Stimulated activated naive CD8-positive, alpha-beta T cell treated with anti-CD3 and anti-CD28 coated beads, Interleukin-15, Interleukin-2, amounts not matched to agents 100 U/mL and 50 U/mL, for 24 hours (primary cell): Measurements from ENCODE around the gene TOMM70.
A peak's percentile ranks its signal among the peaks of the same experiment; 100 is the strongest.

Source experiments
- ATAC-seq: fragments of 150-1000 bp; cut with Tn5 transposase; one replicate; pipeline ENCODE4 v1.10.0; 2021
- DNase-seq: peaks from one replicate; pipeline ENCODE4 v3.0.0; 2021

TOMM70 gene

DNA sequence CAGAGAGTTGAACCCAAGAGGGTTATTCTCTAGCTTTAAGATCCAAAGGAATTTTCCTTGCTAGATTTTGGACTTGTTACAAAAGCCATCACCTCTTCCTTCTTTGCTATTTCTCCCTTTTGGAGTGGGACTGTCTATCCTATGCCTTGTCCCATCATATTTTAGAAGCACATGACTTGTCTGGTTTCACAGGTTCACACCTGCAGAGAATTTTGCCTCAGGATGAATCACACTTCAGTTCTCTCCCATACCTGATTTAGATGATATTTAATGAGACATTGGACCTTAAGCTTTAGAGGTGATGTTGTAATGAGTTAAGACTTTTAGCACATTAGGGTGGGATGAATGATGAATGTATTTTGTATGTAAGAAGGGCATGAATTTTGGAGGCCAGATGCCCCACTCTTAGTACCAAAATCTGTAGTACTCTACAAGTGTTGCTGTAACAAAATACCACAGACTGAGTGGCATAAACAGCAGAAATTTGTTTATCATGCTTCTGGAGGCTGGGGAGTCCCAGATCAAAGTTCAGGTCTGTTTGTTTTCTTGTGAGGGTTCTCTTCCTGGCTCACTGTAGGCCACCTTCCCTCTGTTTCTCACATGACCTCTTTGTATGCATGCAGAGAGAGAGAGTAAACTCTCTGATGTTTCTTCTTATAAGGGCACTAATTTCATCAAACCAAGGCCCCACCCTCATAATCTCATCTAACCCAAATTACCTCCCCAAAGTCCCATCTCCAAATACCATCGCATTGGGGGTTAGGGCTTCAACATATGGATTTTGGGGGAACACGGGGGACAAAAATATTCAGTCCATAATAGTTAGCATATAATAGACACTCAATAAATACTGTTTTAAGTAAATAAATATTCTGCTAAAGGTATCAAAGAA lies 10.4 kb upstream of the TOMM70 start:
- DNase-seq: no peak
- ATAC-seq: no peak

DNA sequence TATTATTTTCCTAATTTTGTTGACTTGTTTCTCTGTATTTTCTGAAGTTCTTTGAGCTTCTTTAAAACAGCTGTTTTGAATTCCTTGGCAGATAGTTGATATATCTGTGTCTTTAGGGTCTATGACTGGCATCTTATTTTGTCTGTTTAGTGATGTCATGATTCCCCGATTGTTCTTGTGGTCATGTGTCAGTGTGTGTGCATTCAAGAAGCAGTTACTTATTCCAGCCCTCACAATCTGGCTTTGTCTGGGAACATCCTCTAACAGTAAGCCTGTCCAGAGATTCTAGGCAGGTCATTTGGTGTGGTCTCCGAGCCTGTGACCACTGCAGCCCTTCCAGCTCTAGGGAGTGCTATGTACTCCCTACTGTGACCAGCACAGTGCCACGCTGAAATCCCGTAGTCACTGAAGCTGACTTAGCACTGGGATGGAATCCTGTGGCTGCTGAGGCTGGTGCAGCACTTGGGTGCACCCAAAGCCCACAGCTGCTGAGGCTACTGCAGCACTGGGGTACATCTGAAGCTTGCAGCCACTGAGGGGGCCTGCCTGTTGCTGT lies 7.2 kb upstream of the TOMM70 start:
- ATAC-seq: no peak
- DNase-seq: no peak

DNA sequence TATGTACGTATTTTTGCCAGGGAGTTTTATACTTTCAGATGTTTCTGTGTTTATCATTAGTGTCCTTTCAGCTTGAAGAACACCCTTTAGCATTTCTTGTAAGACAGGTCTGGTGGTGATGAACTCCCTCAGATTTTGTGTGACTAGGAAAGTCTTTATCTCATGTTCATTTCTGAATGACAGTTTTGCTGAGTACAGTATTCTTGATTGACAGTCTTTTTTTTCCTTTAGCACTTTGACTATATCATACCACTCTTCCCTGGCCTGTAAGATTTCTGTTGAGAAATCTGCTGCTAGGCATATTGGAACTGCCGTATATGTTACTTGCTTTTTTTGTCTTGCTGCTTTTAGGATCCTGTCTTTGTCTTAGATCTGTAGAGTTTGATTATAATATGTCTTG lies 6.3 kb upstream of the TOMM70 start:
- ATAC-seq: no peak
- no peak for DNase-seq

DNA sequence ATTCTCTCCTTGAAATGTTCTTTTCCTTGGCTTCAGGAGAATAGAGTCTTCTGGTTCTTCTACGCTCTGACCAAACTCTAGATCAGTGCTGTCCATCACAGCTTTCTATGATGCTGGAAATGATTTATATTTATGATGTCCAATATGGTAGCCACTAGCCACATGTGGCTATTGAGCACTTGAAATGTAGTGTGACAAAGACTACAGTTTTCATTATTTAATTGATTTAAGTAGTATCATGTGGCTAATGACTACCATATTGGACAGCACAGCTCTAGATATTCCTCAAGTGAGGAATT lies 3.3 kb upstream of the TOMM70 start:
- DNase-seq: no peak

DNA sequence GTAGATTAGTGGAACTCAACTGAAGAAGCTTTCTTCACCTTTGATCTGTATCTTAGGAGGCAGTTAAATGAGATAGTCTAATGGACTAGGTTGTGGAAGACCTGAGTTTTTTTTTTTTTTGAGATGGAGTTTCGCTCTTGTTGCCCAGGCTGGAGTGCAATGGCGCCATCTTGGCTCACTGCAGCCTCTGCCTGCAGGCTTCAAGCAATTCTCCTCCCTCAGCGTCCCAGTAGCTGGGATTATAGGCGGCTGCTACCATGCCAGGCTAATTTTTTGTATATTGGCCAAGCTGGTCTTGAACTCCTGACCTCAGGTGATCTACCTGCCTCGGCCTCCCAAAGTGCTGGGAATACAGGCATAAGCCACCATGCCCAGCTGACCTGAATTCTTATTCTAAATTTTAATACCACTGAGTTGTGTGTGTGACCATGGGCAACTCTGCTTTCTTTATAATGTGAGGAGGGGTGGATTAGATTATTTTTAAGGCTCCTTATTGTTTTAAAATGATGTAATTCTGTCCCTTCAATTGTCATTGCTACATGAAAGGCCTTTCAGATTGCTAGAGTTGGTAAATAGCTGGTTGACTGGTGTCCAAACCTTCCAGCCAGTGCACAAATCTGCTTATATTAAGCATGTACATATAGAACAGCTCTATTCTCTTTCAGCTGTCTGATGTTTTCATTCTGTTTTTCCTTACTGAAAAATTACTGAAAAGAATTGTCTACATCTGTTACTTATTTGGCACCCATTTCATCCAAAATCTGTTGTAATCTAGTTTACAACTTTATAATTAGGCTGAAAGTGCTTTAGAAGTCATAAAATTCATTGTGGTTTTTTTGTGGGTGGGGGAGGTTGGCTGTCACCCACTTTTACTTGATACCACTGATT lies 2.7 kb upstream of the TOMM70 start:
- ATAC-seq (no peak), DNase-seq (peak; percentile 19)

More for the DNA sequence above, 3.3 kb upstream of the TOMM70 start:
- no peak for ATAC-seq

DNA sequence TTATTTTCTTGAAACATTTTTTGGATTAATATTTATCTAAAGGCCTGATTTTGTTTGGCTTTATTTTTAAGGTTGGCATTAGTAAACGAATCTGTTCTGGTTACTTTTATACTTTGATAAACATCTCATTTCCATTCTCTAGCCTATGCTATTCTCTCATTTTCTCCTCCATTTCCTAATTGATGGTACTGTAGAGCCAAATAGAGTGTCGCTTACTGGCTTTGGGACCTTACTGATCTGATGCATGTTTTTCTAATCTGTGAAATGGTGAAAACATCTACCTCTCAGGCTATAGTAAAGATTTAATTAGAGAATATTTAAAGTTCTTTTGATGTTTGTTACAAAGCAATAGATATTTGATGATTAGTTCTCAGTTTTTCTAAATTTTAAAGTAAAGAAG lies 2.0 kb upstream of the TOMM70 start:
- DNase-seq: no peak
- ATAC-seq: no peak

DNA sequence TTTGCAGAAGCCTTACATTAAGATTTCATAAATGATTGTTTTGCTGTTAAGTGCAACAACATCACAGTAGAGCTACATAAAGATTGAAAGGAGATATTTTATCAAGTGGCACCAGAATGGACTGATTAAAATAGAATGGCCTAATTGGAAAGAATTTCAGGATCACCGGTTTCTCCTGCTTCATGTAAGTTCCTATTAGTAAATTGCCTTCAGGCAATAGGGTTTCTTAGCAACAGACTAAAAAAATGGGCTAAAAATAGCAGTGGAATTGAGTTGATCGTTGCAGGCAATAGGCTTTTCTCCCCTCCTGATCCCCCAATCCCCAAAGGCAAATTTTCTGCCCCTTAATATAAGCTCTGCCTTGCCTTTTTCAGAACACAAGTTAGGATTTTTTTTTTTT lies 1.4 kb upstream of the TOMM70 start:
- DNase-seq: no peak
- no peak for ATAC-seq

DNA sequence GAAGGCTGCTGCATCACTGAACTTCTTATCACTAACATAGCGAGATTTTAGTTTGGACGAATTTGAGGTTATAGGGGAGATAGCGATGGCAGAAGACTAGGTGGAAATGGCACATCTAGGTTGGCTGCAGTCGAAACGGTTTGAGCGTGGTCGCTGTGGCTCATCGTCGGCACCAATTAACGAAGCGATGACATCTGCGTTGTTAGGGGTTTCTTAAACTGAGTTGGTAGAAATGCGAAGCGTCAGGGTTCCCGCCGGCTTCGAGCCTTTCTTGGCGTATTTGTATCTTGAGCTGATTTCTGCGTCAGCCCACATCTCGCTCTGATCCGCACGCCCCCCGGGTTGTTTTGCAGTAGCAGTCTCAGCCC lies 769 bp upstream of the TOMM70 start:
- peak; percentile 57 for DNase-seq
- peak; percentile 10 for ATAC-seq

DNA sequence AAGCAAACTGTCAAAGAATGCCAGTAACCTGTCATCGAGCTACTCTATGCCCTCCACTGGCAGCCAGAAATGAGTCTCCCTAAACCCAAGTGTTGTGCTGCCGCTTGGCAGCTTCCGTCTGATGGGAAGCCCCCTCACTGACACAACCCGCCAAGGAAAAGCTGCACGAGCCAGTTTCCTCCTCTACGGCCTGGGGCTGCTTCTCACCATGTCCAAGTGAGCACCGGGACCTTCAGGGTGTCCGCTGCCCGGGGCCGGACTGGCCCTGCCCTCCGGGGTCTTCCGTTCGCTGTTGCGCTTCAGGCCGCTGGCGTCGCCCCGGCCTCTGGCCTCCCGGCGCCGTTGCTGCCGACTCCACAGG lies 490 bp downstream of the TOMM70 start:
- ATAC-seq (peak; percentile 22), DNase-seq (peak; percentile 47)

DNA sequence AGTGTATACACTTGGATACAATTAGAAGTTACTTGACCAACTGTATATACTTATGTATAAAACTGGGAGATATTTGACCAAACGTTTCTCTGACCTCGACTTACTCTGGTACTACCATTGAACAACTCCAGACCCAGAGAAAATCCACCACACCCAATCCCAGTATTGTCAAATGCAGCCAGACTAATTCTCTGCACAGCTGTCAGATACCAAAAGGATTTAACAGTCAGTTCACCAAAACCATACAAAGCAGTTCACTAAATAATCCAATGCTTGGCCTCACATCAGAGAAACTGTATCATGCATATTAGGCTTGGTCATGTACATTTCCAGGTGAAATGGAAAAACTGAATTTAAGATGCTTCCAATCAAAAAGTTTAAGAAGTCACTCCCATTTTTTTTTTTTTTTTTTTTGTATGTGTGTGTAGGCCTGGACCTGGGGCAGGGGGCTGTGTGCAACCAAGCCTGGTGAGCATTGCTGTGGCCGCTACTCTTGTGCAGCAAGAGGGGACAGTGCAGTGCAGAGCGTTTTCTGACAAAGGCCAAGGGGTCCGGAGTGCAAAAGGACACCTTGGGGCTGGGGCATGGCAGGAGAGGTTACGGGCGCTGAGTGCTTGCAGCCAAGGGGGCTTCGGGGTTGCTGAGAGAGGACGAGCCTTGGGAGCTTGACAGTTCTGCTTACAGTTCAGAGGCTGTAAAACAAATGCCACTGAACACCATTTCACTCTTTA lies 1.4 kb downstream of the TOMM70 start:
- no peak for ATAC-seq
- DNase-seq: no peak

DNA sequence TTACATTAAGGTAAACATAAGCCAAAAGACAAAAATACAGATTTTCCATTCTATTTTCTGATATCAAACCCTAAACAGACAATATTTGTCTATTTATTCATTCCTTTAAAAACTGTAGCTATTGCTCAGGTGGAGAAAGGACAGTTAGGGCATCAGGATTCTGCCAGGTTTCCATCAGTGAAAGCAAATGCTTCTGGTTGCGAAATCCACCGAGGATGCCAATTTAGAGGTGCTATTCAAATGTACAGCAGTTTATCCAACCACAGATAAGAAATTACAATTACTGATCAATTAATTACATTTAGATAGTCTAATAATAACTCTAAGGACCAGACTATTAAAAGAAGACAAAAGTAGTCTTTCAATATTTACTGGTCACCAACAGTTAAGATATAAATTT lies 3.9 kb downstream of the TOMM70 start:
- ATAC-seq (no peak), DNase-seq (no peak)

DNA sequence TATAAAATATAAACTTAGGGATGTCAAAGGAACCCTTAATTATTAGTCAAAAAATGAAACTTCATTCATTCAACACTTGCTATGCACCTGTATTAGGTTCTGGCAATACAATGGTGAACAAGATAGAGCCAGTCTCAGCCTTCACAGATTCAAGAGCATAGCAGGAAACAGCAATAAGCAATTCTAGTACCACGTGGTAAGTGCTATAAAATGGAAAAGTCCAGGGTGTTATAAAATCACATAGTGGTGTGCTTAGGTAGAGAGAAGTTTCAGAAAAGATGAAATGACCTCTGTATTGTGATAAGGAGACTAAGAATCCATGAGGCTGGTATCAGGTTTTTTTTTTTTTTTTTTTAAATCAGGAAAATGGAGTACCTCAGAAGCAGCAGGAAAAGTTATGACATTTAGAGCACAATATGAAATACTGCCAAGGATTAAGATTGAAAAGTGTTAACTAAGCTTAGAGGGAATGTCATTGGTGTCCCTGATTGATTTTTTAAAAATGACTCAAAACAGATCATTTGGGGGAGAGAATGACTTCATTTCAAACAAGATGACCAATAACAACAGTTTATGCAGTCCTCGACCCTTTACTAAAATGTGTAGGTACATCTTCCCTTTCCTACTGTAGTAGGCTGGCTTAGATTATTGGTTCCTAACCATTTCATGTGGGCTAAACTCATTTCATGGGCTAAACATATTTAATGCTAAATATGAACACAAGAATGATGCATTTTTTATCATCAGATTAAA lies 5.0 kb downstream of the TOMM70 start:
- no peak for ATAC-seq
- no peak for DNase-seq

DNA sequence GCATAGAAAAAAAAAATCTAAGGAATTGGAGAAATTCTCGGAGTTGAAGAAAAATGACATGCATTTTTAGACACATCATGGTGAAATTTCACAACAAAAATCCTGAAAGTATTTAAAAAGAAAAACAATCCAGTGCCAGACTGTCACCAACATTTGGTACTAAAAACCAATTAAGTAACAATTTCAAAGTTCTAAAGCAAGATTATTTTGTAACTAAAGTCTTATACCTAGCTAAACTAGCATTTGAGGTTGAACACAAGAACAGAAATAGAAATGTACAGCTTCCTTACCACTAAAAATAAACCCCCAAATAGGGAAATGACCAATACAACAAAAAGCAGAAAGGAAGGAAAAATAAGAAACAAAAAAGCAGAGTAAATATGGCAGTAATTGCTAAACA lies 11.9 kb downstream of the TOMM70 start:
- no peak for ATAC-seq
- DNase-seq: no peak

DNA sequence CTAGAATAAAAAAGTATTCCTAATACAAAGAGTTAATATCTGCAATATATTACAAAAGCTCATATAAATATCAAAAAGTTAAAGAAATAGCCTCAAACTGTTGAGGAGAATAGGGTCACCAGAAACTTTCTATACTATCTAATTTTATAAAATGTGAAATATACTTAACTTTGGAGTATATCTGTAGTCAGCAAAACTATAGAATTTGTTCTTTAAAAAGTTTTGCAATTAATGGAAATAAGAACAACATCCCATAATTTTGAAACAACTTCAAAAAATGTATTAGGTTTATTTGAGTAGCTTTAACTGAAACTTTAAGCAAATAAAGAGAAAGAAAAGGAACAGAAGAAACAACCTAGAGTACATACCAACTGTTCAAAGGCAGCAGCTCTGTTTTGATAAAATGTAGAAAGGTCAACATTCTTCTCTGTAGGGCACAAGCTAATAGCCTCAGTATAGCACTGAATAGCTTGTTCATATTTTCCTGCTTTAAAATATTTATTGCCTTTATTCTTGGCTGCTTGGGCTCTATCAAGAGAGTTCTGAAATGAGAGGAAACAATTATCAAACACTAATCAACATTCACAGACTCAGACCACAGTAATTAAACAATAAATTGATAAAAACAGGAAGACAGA lies 14.3 kb downstream of the TOMM70 start:
- DNase-seq: no peak
- no peak for ATAC-seq

DNA sequence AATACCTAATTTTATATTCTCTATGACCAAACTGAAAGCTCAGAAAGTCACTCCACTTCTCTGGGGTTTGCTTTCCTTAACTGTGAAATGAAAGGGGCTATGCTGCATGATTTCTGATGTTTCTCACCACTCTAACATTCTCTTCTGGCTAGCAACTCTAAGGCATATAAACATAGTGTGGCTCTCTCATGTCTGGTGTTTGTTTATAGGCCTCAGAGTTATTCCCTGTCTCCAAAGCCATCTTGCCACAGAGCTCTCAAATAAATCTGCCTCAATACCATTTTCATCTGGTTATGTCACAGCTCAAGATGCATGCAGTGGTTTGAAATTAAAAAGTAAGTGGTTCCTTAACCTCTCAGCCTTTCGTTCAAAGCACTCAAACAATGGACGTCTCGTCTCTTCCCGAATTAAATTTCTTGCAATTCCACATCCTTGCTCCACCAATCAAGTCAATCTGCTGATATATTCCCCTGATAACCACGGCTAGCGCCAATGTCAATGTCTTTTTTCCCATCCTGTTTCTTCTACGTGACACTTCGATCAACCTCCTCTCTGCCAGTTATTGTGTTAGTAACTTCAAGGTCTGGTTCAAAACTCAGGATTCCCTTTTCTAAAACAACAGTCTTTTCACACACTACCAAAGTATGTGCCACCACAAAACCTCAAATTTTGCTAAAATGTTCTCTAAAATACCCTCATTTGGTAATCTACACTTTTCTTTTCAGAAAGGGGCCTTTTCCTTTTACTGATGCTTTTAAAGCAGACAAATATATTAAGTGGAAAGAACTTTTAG lies 16.0 kb downstream of the TOMM70 start:
- DNase-seq (no peak), ATAC-seq (no peak)

DNA sequence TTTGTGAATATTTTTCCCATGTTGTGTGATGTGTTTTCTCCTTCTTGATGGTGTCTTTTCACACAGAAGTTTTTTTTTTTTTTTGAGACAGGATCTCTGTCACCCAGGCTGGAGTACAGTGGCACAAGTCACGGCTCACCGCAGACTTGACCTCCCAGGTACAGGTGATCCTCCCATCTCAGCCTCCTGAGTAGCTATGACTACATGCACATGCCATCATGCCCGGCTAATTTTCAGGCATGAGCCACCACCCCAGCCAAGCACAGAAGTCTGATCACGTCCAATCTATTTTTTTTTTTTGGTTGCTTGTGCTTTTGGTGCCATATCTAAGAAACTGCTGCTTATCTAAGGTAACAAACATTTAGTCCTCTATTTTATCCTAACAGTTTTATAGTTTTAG lies 24.6 kb downstream of the TOMM70 start:
- DNase-seq (no peak), ATAC-seq (no peak)

DNA sequence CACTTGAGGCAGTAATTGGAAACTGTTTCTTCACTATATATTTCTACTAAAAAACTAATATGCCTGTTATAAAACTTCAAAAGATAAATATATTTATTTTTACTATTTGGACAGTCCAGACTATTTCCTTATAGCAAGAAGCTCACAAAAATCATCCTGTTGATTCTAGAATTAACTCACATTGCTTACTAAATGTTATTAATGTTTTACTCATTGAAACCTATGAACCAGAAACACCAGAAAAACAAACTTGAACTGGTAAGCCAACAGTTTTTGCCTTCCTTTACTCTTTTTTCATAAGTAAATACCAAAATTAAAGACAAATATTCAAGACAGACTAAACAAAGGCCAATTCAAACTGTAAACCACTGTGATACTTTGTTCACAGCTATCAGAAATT lies 26.4 kb downstream of the TOMM70 start:
- DNase-seq (no peak), ATAC-seq (no peak)

DNA sequence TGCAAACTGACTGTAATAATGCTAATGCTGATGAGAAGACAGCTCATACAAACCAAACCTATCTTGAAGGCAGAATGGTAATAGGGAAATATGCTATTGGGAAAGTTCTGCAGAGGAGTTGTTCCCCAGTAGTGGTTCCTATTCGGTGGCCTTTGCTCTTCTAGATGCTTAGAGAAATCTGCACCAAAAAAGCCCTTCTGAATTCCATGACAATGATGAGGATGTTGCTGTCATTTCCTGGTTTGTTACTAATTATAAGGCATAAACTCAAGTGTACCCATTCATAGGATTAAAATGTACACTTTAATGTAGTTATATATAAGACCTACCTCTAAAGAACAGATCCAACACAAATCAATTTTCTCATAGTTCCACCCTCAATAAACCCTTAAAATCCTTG lies 30.1 kb downstream of the TOMM70 start:
- DNase-seq: no peak
- ATAC-seq: no peak

DNA sequence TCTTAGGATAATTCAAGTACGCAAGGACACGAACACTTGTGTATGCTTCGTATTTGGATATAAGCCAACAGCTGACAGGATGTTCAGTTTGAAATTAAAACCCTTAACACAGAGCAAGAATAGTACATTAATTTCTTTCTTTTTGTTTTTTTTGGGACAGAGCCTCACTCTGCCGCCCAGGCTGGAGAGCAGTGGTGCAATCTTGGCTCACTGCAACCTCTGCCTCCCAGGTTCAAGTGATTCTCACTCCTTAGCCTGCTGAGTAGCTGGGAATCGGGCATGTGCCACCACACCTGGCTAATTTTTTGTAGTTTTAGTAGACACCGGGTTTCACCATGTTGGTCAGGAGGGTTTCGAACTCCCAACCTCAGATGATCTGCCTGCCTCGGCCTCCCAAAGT lies 32.4 kb downstream of the TOMM70 start:
- no peak for DNase-seq

DNA sequence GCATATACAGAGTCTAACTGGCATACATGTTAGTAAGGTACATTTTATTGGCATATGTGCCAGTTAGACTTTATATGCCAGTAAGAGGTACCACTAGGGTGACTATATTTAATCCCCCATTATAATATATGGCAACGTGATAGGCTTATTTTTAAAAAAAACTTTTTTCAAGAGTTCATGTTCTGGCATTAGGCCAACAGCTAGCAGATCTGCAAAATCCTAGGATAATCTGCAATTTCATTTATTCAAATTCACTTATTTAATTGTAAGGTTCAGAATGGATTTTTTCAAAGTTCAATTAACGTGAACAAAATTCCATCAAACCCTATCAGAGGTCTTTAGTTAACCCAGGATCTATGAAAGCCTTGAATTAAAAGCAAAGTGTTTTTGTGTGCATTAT lies 34.5 kb downstream of the TOMM70 start:
- ATAC-seq (no peak), DNase-seq (no peak)

More for the DNA sequence above, 32.4 kb downstream of the TOMM70 start:
- no peak for ATAC-seq

DNA sequence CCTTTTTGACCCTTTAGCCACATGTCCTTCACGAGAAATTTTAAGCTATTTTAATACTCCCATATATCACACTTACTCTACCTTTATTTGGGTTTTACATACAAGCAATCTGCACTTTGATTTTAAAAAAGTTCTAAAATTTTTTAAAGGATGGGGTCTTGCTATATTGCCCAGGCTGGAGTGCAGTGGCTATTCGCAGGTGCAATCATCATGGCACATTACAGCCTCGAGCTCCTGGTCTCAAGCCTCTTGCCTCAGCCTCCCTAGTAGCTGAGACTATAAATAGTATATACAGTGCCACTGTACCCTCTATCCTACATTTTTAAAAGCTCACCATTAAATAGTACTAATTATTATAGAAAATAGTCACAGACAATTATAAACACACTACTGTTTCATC lies 36.5 kb downstream of the TOMM70 start:
- DNase-seq (no peak), ATAC-seq (no peak)
